GM12878 (cell line): ENCODE results near the gene TRIM69. TPM values are rescaled to one million over a fixed set of nuclear protein-coding genes. Genes with fewer than 3 reads are reported as not detected.
A peak's percentile ranks its signal among the peaks of the same experiment; 100 is the strongest.

Experiments used
- ATAC-seq: fragments of 200-7000 bp; cut with Tn5 transposase; 3 replicates; pipeline ENCODE4 v1.9.1; 2020; ENCODE audit warnings: mild to moderate bottlenecking, moderate library complexity
- BruUV-seq: library from RNA; stranded (reverse); fragments of 400-500 nt; replicated peaks from 2 replicates; lab custom pipeline; 2021; lab: Mats Ljungman, UMichigan
- CTCF ChIA-PET: fragments of 300-600 bp; sonication (Branson Sonifier 250); formaldehyde crosslinking; extraction: SDS; loops from one replicate; lab custom pipeline; 2021; ENCODE audit warnings: inconsistent platforms; lab: Yijun Ruan, JAX
- POLR2A ChIA-PET: fragments of 350-600 bp; formaldehyde crosslinking; extraction: SDS; loops from one replicate; lab custom pipeline; 2021; ENCODE audit warnings: inconsistent platforms; lab: Charles Lee
- RAD21 ChIA-PET: fragments of 300-600 bp; sonication (Branson Sonifier 250); formaldehyde crosslinking; loops from one replicate; lab custom pipeline; 2023; ENCODE audit warnings: antibody characterized with exemption; ENCODE audit not compliant: unreplicated experiment; lab: Charles Lee
- SMC1A ChIA-PET: fragments of 300-600 bp; sonication (Branson Sonifier 250); formaldehyde crosslinking; loops from one replicate; lab custom pipeline; 2023; ENCODE audit not compliant: unreplicated experiment, uncharacterized antibody; lab: Charles Lee
- DNase-seq: peaks from one replicate; pipeline ENCODE4 v3.0.0-alpha.2; 2011; ENCODE audit warnings: low read depth, low spot score
- FAIRE-seq: peaks from 3 replicates; lab custom pipeline; 2011; peaks lifted over from hg19 to GRCh38; lab: Jason Lieb, UNC
- H2AFZ ChIP-seq: 2 replicates; pipeline ENCODE4 v1.6.0; 2011; ENCODE audit warnings: low read depth, low read length, control low read depth; ENCODE audit not compliant: control insufficient read depth
- H3K27ac ChIP-seq: 2 replicates; pipeline ENCODE4 v1.5.1; 2011; ENCODE audit warnings: control low read depth; ENCODE audit not compliant: control insufficient read depth, insufficient read depth
- H3K27me3 ChIP-seq, 2 experiments: replicated peaks in 1 of 2; 2 replicates each; pipeline versions ENCODE4 v1.6.0 to v1.6.1; 2011; ENCODE audit warnings: low read length in 1 of 2; ENCODE audit not compliant: control insufficient read depth in 2 of 2, insufficient read depth in 2 of 2
- H3K36me3 ChIP-seq, 2 experiments: 2 replicates each; pipeline ENCODE4 v1.5.1; 2011; ENCODE audit warnings: low read length in 1 of 2; ENCODE audit not compliant: control insufficient read depth in 2 of 2, insufficient read depth in 2 of 2
- H3K4me1 ChIP-seq: 2 replicates; pipeline ENCODE4 v1.6.1; 2011; ENCODE audit warnings: mild to moderate bottlenecking, low read length, moderate library complexity, mixed read lengths; ENCODE audit not compliant: control insufficient read depth, insufficient read depth
- H3K4me2 ChIP-seq: 2 replicates; pipeline ENCODE4 v1.6.0; 2011; ENCODE audit warnings: control low read depth; ENCODE audit not compliant: control insufficient read depth, insufficient read depth
- H3K4me3 ChIP-seq: fragments of 200-600 bp; sonication (generic); 2 replicates; pipeline ENCODE4 v1.5.1; 2016
- H3K79me2 ChIP-seq: 2 replicates; pipeline ENCODE4 v1.6.0; 2011; ENCODE audit warnings: low read length; ENCODE audit not compliant: control insufficient read depth, insufficient read depth
- H3K9ac ChIP-seq: 2 replicates; pipeline ENCODE4 v1.8.0; 2011; ENCODE audit warnings: low read length, control low read depth, mixed read lengths; ENCODE audit not compliant: control insufficient read depth, insufficient read depth
- H3K9me3 ChIP-seq: replicated peaks from 3 replicates; pipeline ENCODE4 v1.5.1; 2011; ENCODE audit warnings: mild to moderate bottlenecking, low read length; ENCODE audit not compliant: control insufficient read depth, insufficient read depth
- H4K20me1 ChIP-seq: 2 replicates; pipeline ENCODE4 v1.6.0; 2011; ENCODE audit not compliant: control insufficient read depth, insufficient read depth
- CBFB ChIP-seq: IDR thresholded peaks from 2 replicates; pipeline ENCODE4 v1.6.1; 2016; ENCODE audit warnings: antibody characterized with exemption, low read depth
- EP300 ChIP-seq, 2 experiments: fragments of 150-350 bp in 1 of 2; IDR thresholded peaks; 2 replicates each; pipeline ENCODE4 v1.6.1; 2011 to 2012; ENCODE audit warnings: low read depth in 2 of 2, low read length in 2 of 2, borderline replicate concordance in 1 of 2, improper control_type of control experiment in 1 of 2, inconsistent platforms in 1 of 2; ENCODE audit not compliant: control insufficient read depth in 1 of 2
- ETV6 ChIP-seq, 2 experiments: fragments of 450-650 bp in 1 of 2; IDR thresholded peaks in 1 of 2; conservative IDR thresholded peaks in 1 of 2; 2 replicates each; pipeline ENCODE4 v1.6.1; 2014; ENCODE audit warnings: antibody characterized with exemption in 1 of 2, borderline replicate concordance in 1 of 2, low read depth in 1 of 2, mild to moderate bottlenecking in 1 of 2, moderate library complexity in 1 of 2
- FOXM1 ChIP-seq: IDR thresholded peaks from 2 replicates; pipeline ENCODE4 v1.6.1; 2012; ENCODE audit warnings: low read depth, mild to moderate bottlenecking, inconsistent platforms, low read length, moderate library complexity
- GATAD2B ChIP-seq: fragments of 450-650 bp; conservative IDR thresholded peaks from 2 replicates; pipeline ENCODE4 v1.6.1; 2017; ENCODE audit warnings: low read depth, mild to moderate bottlenecking, moderate library complexity
- HDAC6 ChIP-seq: fragments of 200-600 bp; sonication (generic); IDR thresholded peaks from one replicate; pipeline ENCODE4 v1.8.0; 2017; ENCODE audit warnings: antibody characterized with exemption; ENCODE audit not compliant: unreplicated experiment
- LARP7 ChIP-seq: fragments of 450-650 bp; IDR thresholded peaks from 2 replicates; pipeline ENCODE4 v1.6.1; 2017; ENCODE audit warnings: mild to moderate bottlenecking
- MLLT1 ChIP-seq: fragments of 450-650 bp; IDR thresholded peaks from 2 replicates; pipeline ENCODE4 v1.6.1; 2016; ENCODE audit warnings: mild to moderate bottlenecking
- PBX3 ChIP-seq: IDR thresholded peaks from 2 replicates; pipeline ENCODE4 v1.6.1; 2011; ENCODE audit warnings: mild to moderate bottlenecking, low read depth, low read length, moderate library complexity; ENCODE audit not compliant: insufficient replicate concordance
- RELA ChIP-seq: fragments of 450-650 bp; IDR thresholded peaks from 2 replicates; pipeline ENCODE4 v1.8.0; 2014; ENCODE audit warnings: borderline replicate concordance; ENCODE audit not compliant: partially characterized antibody
- SMAD5 ChIP-seq: IDR thresholded peaks from 2 replicates; pipeline ENCODE4 v1.6.1; 2016; ENCODE audit warnings: antibody characterized with exemption, low read depth
- ZNF687 ChIP-seq: fragments of 450-650 bp; IDR thresholded peaks from 2 replicates; pipeline ENCODE4 v1.6.1; 2017; ENCODE audit warnings: mild to moderate bottlenecking, moderate library complexity
- WGBS: methylation state at CpG from one replicate; pipeline ENCODE4 v1.1.6; 2016; ENCODE audit warnings: low lambda C conversion rate; ENCODE audit not compliant: insufficient replicate concordance, insufficient coverage; ENCODE audit errors: missing lambda C conversion rate; 5-methylcytosine and 5-hydroxymethylcytosine counted together
- in situ Hi-C: fragments of 300-500 bp; cut with MboI; formaldehyde crosslinking; loops from 9 replicates; pipeline ENCODE4 v1.14.3; 2018; ENCODE audit warnings: mixed read lengths
- intact Hi-C: fragments of 100-400 bp; cut with micrococcal nuclease; formaldehyde crosslinking; loops from one replicate; pipeline ENCODE4 v1.14.2; 2022; ENCODE audit not compliant: unreplicated experiment
- polyA plus RNA-seq, 11 experiments: library from polyadenylated mRNA; depleted of rRNA in 4 of 11; unstranded in 6 of 11; stranded (reverse) in 5 of 11; fragments of >200 nt; fragmentation: Nextera tagmentation in 4 of 11; fragmentation: Illumina TruSeq in 1 of 11; extraction: Ambion mirVana in 4 of 11; extraction: Trizol in 1 of 11; gene quantifications; 1 replicate in 1 of 11; 2 replicates in 10 of 11; pipeline versions ENCODE4 v1.2.1 to v1.2.3, GENCODE V29; 2011 to 2016; ENCODE audit warnings: inconsistent platforms in 2 of 11, missing spikeins in 2 of 11, low read depth in 1 of 11
- total RNA-seq, 4 experiments: library from RNA; depleted of rRNA in 3 of 4; stranded (reverse); fragments of >200 nt in 3 of 4; fragmentation: Illumina TruSeq in 1 of 4; extraction: Trizol in 1 of 4; gene quantifications; 2 replicates each; pipeline versions ENCODE4 v1.2.1 to v1.2.3, GENCODE V29; 2013 to 2021

Gene TRIM69
- total and polyA plus RNA-seq, 10 of the 15 experiments (the other 5 are each of a cell fraction or from before 2014, with no cell fraction given) = 11.2 to 52.7 (median 37.8) TPM

DNA sequence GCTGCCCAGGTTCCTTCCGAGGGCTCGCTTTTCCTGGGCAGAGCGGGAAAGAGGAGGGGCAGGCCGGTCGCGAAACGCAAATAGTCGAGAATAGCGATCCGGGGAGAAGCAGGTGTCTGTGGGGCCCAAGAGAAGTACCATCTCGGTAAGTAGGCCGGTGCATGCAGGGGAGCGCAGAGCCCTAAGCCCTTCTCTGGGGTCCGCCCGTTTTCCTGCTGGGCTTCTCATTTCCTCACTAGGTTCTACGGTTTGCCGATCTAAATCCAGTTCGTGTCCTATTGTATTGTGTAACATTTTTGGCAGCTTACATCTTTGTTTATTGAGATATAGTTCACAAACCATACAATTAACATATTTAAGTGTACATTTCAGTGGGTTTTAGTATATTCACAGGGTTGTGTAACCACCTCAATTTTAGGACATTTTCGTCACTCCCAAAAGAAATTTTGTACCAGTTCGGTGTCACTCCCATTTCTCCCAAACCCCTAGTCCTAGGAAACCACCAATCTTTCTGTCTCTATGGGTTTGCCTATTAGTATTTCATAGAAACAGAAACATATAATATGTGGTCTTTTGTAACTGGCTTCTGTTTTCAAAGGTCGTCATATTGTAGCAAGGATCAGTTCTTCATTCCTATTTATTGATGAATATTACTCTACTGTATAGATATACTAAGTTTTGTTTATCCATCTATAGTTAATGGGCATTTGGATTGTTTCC is 6.8 kb upstream of the TRIM69 start:
- WGBS = 2% methylated on average over 21 of the region's 21 CpGs
- Histone ChIP-seq H2AFZ (no peak overlapping the region; the same call in 1 of the 2 replicates), H3K9me3 (no peaks in the 10 kb centered on the region), H3K27me3 (no peaks in the 10 kb centered on the region), H3K4me2 (peak overlapping the region; percentile 61), H3K4me3 (peak overlapping the region; percentile 96), H3K36me3 (peaks cover 0 to 14% of the 10 kb centered on the region in 2 experiments; a peak in 3 of 4 replicates), H3K79me2 (peaks cover 85% of the 10 kb centered on the region), H3K4me1 (peaks cover 36% of the 10 kb centered on the region), H3K27ac (peak overlapping the region; percentile 99), H4K20me1 (no peaks in the 10 kb centered on the region), H3K9ac (peak overlapping the region; percentile 100)
- SMC1A ChIA-PET = interaction anchor here (0.8 to 16.1 kb wide), 8 partner anchors 7 to 69 kb away, joined by 3 to 637 read pairs (median 7); partner anchors contain the start of genes B2M, PATL2, SPG11 and TRIM69
- FAIRE-seq (no peak), DNase-seq (no peak), ATAC-seq (peak; percentile 17)
- in situ Hi-C loops (loop anchor here (10.0 kb wide), 1 partner anchor 935 kb away; the partner anchor contains the start of gene SERF2), intact Hi-C loops (no loop called here)
- RAD21 ChIA-PET = interaction anchor here (1.0 to 19.7 kb wide), 6 partner anchors 7 to 153 kb away, joined by 4 to 680 read pairs (median 55); partner anchors contain the start of genes B2M, PATL2, SPG11 and TRIM69
- BruUV-seq = TSS peak; percentile 75
- CTCF ChIA-PET = interaction anchor here (0.6 to 9.8 kb wide), 8 partner anchors 8 to 142 kb away, joined by 3 to 454 read pairs (median 34); partner anchors contain the start of genes B2M, PATL2, SPG11 and TRIM69
- POLR2A ChIA-PET = interaction anchor here (1.0 to 24.8 kb wide), 7 partner anchors 3 to 187 kb away, joined by 3 to 718 read pairs (median 15); partner anchors contain the start of genes B2M, PATL2, SPG11 and TRIM69
- 0 out of 2 replicates have a peak, but pooled peaks have one; percentile 15 for TF ChIP-seq FOXM1
- TF ChIP-seq GATAD2B = 0 out of 2 replicates have a peak, but pooled peaks have one; percentile 14
- TF ChIP-seq LARP7 = peak; percentile 25; the same call in 1 of the 2 replicates
- peak; percentile 12; the same call in 1 of the 2 replicates for TF ChIP-seq CBFB
- peak; percentile 56 for TF ChIP-seq MLLT1
- no peak for TF ChIP-seq ZNF687
- peak; percentile 67 for TF ChIP-seq HDAC6
- TF ChIP-seq ETV6 (conservative IDR thresholded peaks at IDR 0.05 in 1 of 2, IDR thresholded peaks at IDR 0.05 in 1 of 2; ENCODE audit: borderline replicate concordance in 1 of 2, low read depth in 1 of 2) = no peak
- 0 out of 2 replicates have a peak, but pooled peaks have one; percentile 7 for TF ChIP-seq SMAD5
- TF ChIP-seq PBX3 = peak; percentile 9
- TF ChIP-seq EP300 (IDR thresholded peaks at IDR 0.05; ENCODE audit: borderline replicate concordance in 1 of 2, control insufficient read depth in 1 of 2, low read depth in 2 of 2, low read length in 2 of 2) = no peak
- TF ChIP-seq RELA = no peak
